H9 (cell line): ENCODE results near the gene CHMP4A. TPM values are rescaled to one million over a fixed set of nuclear protein-coding genes. Genes with fewer than 3 reads are reported as not detected.

Experiments
- DNase-seq: peaks from one replicate; pipeline ENCODE4 v3.0.0-alpha.2; 2017
- H2AFZ ChIP-seq: one replicate; pipeline ENCODE4 v1.6.1; 2013; ENCODE audit warnings: mild to moderate bottlenecking, low read length, control low read depth, moderate library complexity
- H2AK5ac ChIP-seq: 2 replicates; pipeline ENCODE4 v1.6.1; 2013; ENCODE audit warnings: low read length, control low read depth, mixed read lengths; ENCODE audit not compliant: insufficient read length
- H2BK120ac ChIP-seq: one replicate; pipeline ENCODE4 v1.6.1; 2013; ENCODE audit warnings: low read depth, mild to moderate bottlenecking, low read length, control low read depth, inconsistent platforms; ENCODE audit not compliant: poor library complexity, severe bottlenecking
- H2BK12ac ChIP-seq: 2 replicates; pipeline ENCODE4 v1.6.1; 2013; ENCODE audit warnings: low read length, control low read depth, mixed read lengths, low read depth; ENCODE audit not compliant: insufficient read length
- H2BK15ac ChIP-seq: 2 replicates; pipeline ENCODE4 v1.6.1; 2013; ENCODE audit warnings: low read depth, low read length, control low read depth
- H2BK20ac ChIP-seq: one replicate; pipeline ENCODE4 v1.6.1; 2013; ENCODE audit warnings: low read depth, mild to moderate bottlenecking, low read length, control low read depth, inconsistent platforms; ENCODE audit not compliant: poor library complexity, severe bottlenecking
- H2BK5ac ChIP-seq: 2 replicates; pipeline ENCODE4 v1.6.1; 2013; ENCODE audit warnings: low read length, control low read depth, mixed read lengths; ENCODE audit not compliant: insufficient read length
- H3K14ac ChIP-seq: 2 replicates; pipeline ENCODE4 v1.6.1; 2013; ENCODE audit warnings: low read length, control low read depth; ENCODE audit not compliant: insufficient read depth
- H3K18ac ChIP-seq: 2 replicates; pipeline ENCODE4 v1.6.1; 2013; ENCODE audit warnings: low read depth, mild to moderate bottlenecking, mixed read lengths, low read length, control low read depth; ENCODE audit not compliant: insufficient read length
- H3K23ac ChIP-seq: 2 replicates; pipeline ENCODE4 v1.6.1; 2013; ENCODE audit warnings: low read length, control low read depth, mixed read lengths, low read depth; ENCODE audit not compliant: insufficient read length
- H3K23me2 ChIP-seq: 2 replicates; pipeline ENCODE4 v1.6.1; 2013; ENCODE audit warnings: low read depth, mild to moderate bottlenecking, mixed read lengths, low read length, control low read depth; ENCODE audit not compliant: insufficient read length, poor library complexity, severe bottlenecking
- H3K27ac ChIP-seq: 2 replicates; pipeline ENCODE4 v1.5.1; 2013; ENCODE audit warnings: low read length, control low read depth, mixed read lengths, low read depth; ENCODE audit not compliant: insufficient read length
- H3K27me3 ChIP-seq: 2 replicates; pipeline ENCODE4 v1.6.1; 2013; ENCODE audit warnings: low read length, control low read depth, inconsistent platforms; ENCODE audit not compliant: insufficient read depth
- H3K4ac ChIP-seq: 2 replicates; pipeline ENCODE4 v1.6.1; 2013; ENCODE audit warnings: low read depth, mild to moderate bottlenecking, control low read depth, inconsistent platforms, low read length, moderate library complexity
- H3K4me1 ChIP-seq: 2 replicates; pipeline ENCODE4 v1.6.1; 2013; ENCODE audit warnings: low read length, control low read depth, inconsistent platforms; ENCODE audit not compliant: insufficient read depth
- H3K4me2 ChIP-seq: 2 replicates; pipeline ENCODE4 v1.6.1; 2013; ENCODE audit warnings: low read length, control low read depth, mixed read lengths; ENCODE audit not compliant: insufficient read length, insufficient read depth
- H3K56ac ChIP-seq: 2 replicates; pipeline ENCODE4 v1.6.1; 2013; ENCODE audit warnings: low read depth, mild to moderate bottlenecking, mixed read lengths, low read length, control low read depth; ENCODE audit not compliant: insufficient read length
- H3K79me1 ChIP-seq: 2 replicates; pipeline ENCODE4 v1.6.1; 2013; ENCODE audit warnings: low read depth, mild to moderate bottlenecking, moderate library complexity, low read length, control low read depth, inconsistent platforms; ENCODE audit not compliant: insufficient read depth, poor library complexity, severe bottlenecking
- H3K79me2 ChIP-seq: 2 replicates; pipeline ENCODE4 v1.6.1; 2013; ENCODE audit warnings: low read length, control low read depth, inconsistent platforms; ENCODE audit not compliant: insufficient read depth
- H3K9ac ChIP-seq: 2 replicates; pipeline ENCODE4 v1.6.1; 2013; ENCODE audit warnings: low read length, control low read depth, mixed read lengths; ENCODE audit not compliant: insufficient read length; ENCODE audit errors: extremely low read depth
- H3K9me3 ChIP-seq: one replicate; pipeline ENCODE4 v1.6.1; 2013; ENCODE audit warnings: low read depth, low read length, inconsistent platforms; ENCODE audit not compliant: control insufficient read depth
- H3T11ph ChIP-seq: one replicate; pipeline ENCODE4 v1.6.1; 2013; ENCODE audit warnings: mild to moderate bottlenecking, low read length, control low read depth, inconsistent platforms
- H4K20me1 ChIP-seq: one replicate; pipeline ENCODE4 v1.6.1; 2013; ENCODE audit not compliant: control insufficient read depth, insufficient read length, insufficient read depth
- H4K5ac ChIP-seq: 2 replicates; pipeline ENCODE4 v1.6.1; 2013; ENCODE audit warnings: low read depth, mild to moderate bottlenecking, mixed read lengths, low read length, control low read depth; ENCODE audit not compliant: insufficient read length
- H4K8ac ChIP-seq: replicated peaks from 2 replicates; pipeline ENCODE4 v1.6.1; 2013; ENCODE audit warnings: low read length, control low read depth, mixed read lengths, low read depth; ENCODE audit not compliant: insufficient read length
- H4K91ac ChIP-seq: 2 replicates; pipeline ENCODE4 v1.6.1; 2013; ENCODE audit warnings: low read depth, mild to moderate bottlenecking, moderate library complexity, mixed read lengths, low read length, control low read depth; ENCODE audit not compliant: insufficient read length
- H3K27ac Mint-ChIP-seq, 3 experiments: 2 replicates in 2 of 3; 3 replicates in 1 of 3; pipeline ENCODE4 v1.8.0; 2020 to 2021; ENCODE audit warnings: mixed read lengths in 3 of 3, mild to moderate bottlenecking in 1 of 3, moderate library complexity in 1 of 3
- H3K27me3 Mint-ChIP-seq: 2 replicates; pipeline ENCODE4 v1.8.0; 2021; ENCODE audit warnings: low read depth, mild to moderate bottlenecking, moderate library complexity, mixed read lengths
- H3K36me3 Mint-ChIP-seq, 3 experiments: 2 replicates in 2 of 3; 3 replicates in 1 of 3; pipeline ENCODE4 v1.8.0; 2020 to 2021; ENCODE audit warnings: low read depth in 3 of 3, mixed read lengths in 3 of 3; ENCODE audit not compliant: insufficient read depth in 1 of 3
- H3K4me1 Mint-ChIP-seq, 2 experiments: 2 replicates each; pipeline ENCODE4 v1.8.0; 2020; ENCODE audit warnings: mixed read lengths in 2 of 2
- H3K4me3 Mint-ChIP-seq, 2 experiments: 2 replicates in 1 of 2; 3 replicates in 1 of 2; pipeline ENCODE4 v1.8.0; 2020 to 2021; ENCODE audit warnings: mild to moderate bottlenecking in 2 of 2, mixed read lengths in 2 of 2, moderate library complexity in 1 of 2
- H3K9me3 Mint-ChIP-seq, 2 experiments: 2 replicates in 1 of 2; 3 replicates in 1 of 2; pipeline ENCODE4 v1.8.0; 2020; ENCODE audit warnings: mild to moderate bottlenecking in 2 of 2, mixed read lengths in 2 of 2, moderate library complexity in 1 of 2
- WGBS: extraction: QIAGEN DNeasy Blood & Tissue Kit; methylation state at CpG from one replicate; pipeline ENCODE4 v1.1.7; 2013; ENCODE audit warnings: missing lambda C conversion rate, low lambda C conversion rate, mixed read lengths; ENCODE audit not compliant: insufficient read length; ENCODE audit errors: extremely low coverage; 5-methylcytosine and 5-hydroxymethylcytosine counted together
- total RNA-seq: library from RNA; stranded (reverse); gene quantifications from 2 replicates; pipeline ENCODE4 v1.2.1, GENCODE V29; 2021
- TF ChIP-seq, protein P1 (sequence below): fragments of 200-600 bp; sonication (generic); conservative IDR thresholded peaks from 3 replicates; pipeline ENCODE4 v1.8.0; 2021; ENCODE audit warnings: antibody characterized with exemption, mild to moderate bottlenecking

CHMP4A gene
- total RNA-seq, 1 experiment from 2014 or later = 46.2 TPM

DNA sequence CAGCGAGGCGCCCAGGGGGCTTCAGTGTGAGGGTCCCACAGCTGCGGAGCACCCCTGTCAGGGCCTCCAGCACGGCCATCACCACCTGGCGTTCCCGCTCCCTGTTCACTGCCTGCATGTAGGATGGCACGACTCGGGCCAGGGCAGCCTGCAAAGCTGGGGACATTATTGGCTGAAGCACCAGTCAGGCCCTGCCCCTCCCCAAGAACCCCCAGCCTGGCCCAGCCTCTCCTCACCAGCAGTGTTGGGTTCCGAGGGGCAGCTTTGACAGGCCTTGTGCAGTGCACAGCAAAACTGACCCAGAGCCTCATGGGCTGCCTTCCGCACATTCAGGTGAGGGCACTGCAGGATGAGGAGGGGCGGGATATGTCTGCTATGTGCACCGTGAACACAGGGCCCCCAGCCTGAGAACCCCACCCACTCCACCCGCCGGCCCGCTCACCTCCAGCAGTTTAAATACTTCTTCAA is 30.2 kb downstream of the CHMP4A start:
- no peaks in the 10 kb centered on the region for H3K79me2 ChIP-seq
- no peaks in the 10 kb centered on the region for H3K27me3 ChIP-seq
- no peak overlapping the region for H3K9ac ChIP-seq
- no peak overlapping the region for H2BK5ac ChIP-seq
- H4K8ac ChIP-seq = no peak overlapping the region
- no peak overlapping the region for H2AFZ ChIP-seq
- no peak overlapping the region for H3K14ac ChIP-seq
- Mint-ChIP-seq H3K9me3 (no peaks in the 10 kb centered on the region), H3K27ac (no peak overlapping the region), H3K27me3 (no peaks in the 10 kb centered on the region; the same call in 1 of the 2 replicates), H3K4me1 (peaks cover 5 to 10% of the 10 kb centered on the region in 2 experiments; a peak in 3 of 4 replicates), H3K4me3 (no peak overlapping the region), H3K36me3 (peaks cover 43 to 94% (median 79%) of the 10 kb centered on the region in 3 experiments)
- DNase-seq = no peak
- H2AK5ac ChIP-seq = no peak overlapping the region
- no peaks in the 10 kb centered on the region for H3K9me3 ChIP-seq
- no peak overlapping the region for H2BK120ac ChIP-seq
- H3K56ac ChIP-seq = no peak overlapping the region
- WGBS = no CpG with 5 or more reads among the region's 15 CpGs
- H2BK20ac ChIP-seq = no peak overlapping the region
- H3K4me2 ChIP-seq = no peak overlapping the region
- H2BK12ac ChIP-seq = no peak overlapping the region
- H2BK15ac ChIP-seq = no peak overlapping the region
- no peak overlapping the region for H3K27ac ChIP-seq
- peaks cover 4% of the 10 kb centered on the region for H3K79me1 ChIP-seq
- TF ChIP-seq, protein P1, sequence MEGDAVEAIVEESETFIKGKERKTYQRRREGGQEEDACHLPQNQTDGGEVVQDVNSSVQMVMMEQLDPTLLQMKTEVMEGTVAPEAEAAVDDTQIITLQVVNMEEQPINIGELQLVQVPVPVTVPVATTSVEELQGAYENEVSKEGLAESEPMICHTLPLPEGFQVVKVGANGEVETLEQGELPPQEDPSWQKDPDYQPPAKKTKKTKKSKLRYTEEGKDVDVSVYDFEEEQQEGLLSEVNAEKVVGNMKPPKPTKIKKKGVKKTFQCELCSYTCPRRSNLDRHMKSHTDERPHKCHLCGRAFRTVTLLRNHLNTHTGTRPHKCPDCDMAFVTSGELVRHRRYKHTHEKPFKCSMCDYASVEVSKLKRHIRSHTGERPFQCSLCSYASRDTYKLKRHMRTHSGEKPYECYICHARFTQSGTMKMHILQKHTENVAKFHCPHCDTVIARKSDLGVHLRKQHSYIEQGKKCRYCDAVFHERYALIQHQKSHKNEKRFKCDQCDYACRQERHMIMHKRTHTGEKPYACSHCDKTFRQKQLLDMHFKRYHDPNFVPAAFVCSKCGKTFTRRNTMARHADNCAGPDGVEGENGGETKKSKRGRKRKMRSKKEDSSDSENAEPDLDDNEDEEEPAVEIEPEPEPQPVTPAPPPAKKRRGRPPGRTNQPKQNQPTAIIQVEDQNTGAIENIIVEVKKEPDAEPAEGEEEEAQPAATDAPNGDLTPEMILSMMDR = no peak
- no peak overlapping the region for H3K4ac ChIP-seq
- no peaks in the 10 kb centered on the region; the same call in 1 of the 2 replicates for H3K4me1 ChIP-seq
- H3K23ac ChIP-seq = no peak overlapping the region
- no peaks in the 10 kb centered on the region for H3K23me2 ChIP-seq
- no peaks in the 10 kb centered on the region for H4K20me1 ChIP-seq
- H3K18ac ChIP-seq = no peak overlapping the region
- no peak overlapping the region for H3T11ph ChIP-seq
- no peak overlapping the region for H4K91ac ChIP-seq
- H4K5ac ChIP-seq = no peak overlapping the region
